GM12878 (cell line): ENCODE measurements around the gene MMP7. TPM values are rescaled to one million over a fixed set of nuclear protein-coding genes. Genes with fewer than 3 reads are reported as not detected.
A peak's percentile ranks its signal among the peaks of the same experiment; 100 is the strongest.

Experiments
- ATAC-seq: fragments of 200-7000 bp; cut with Tn5 transposase; 3 replicates; pipeline ENCODE4 v1.9.1; 2020; ENCODE audit warnings: mild to moderate bottlenecking, moderate library complexity
- BruUV-seq: library from RNA; stranded (reverse); fragments of 400-500 nt; replicated peaks from 2 replicates; lab custom pipeline; 2021; lab: Mats Ljungman, UMichigan
- CTCF ChIA-PET: fragments of 300-600 bp; sonication (Branson Sonifier 250); formaldehyde crosslinking; extraction: SDS; loops from one replicate; lab custom pipeline; 2021; ENCODE audit warnings: inconsistent platforms; lab: Yijun Ruan, JAX
- POLR2A ChIA-PET: fragments of 350-600 bp; formaldehyde crosslinking; extraction: SDS; loops from one replicate; lab custom pipeline; 2021; ENCODE audit warnings: inconsistent platforms; lab: Charles Lee
- RAD21 ChIA-PET: fragments of 300-600 bp; sonication (Branson Sonifier 250); formaldehyde crosslinking; loops from one replicate; lab custom pipeline; 2023; ENCODE audit warnings: antibody characterized with exemption; ENCODE audit not compliant: unreplicated experiment; lab: Charles Lee
- SMC1A ChIA-PET: fragments of 300-600 bp; sonication (Branson Sonifier 250); formaldehyde crosslinking; loops from one replicate; lab custom pipeline; 2023; ENCODE audit not compliant: unreplicated experiment, uncharacterized antibody; lab: Charles Lee
- DNase-seq: peaks from one replicate; pipeline ENCODE4 v3.0.0-alpha.2; 2011; ENCODE audit warnings: low read depth, low spot score
- FAIRE-seq: peaks from 3 replicates; lab custom pipeline; 2011; peaks lifted over from hg19 to GRCh38; lab: Jason Lieb, UNC
- H2AFZ ChIP-seq: 2 replicates; pipeline ENCODE4 v1.6.0; 2011; ENCODE audit warnings: low read depth, low read length, control low read depth; ENCODE audit not compliant: control insufficient read depth
- H3K27ac ChIP-seq: 2 replicates; pipeline ENCODE4 v1.5.1; 2011; ENCODE audit warnings: control low read depth; ENCODE audit not compliant: control insufficient read depth, insufficient read depth
- H3K27me3 ChIP-seq, 2 experiments: replicated peaks in 1 of 2; 2 replicates each; pipeline versions ENCODE4 v1.6.0 to v1.6.1; 2011; ENCODE audit warnings: low read length in 1 of 2; ENCODE audit not compliant: control insufficient read depth in 2 of 2, insufficient read depth in 2 of 2
- H3K36me3 ChIP-seq, 2 experiments: 2 replicates each; pipeline ENCODE4 v1.5.1; 2011; ENCODE audit warnings: low read length in 1 of 2; ENCODE audit not compliant: control insufficient read depth in 2 of 2, insufficient read depth in 2 of 2
- H3K4me1 ChIP-seq: 2 replicates; pipeline ENCODE4 v1.6.1; 2011; ENCODE audit warnings: mild to moderate bottlenecking, low read length, moderate library complexity, mixed read lengths; ENCODE audit not compliant: control insufficient read depth, insufficient read depth
- H3K4me2 ChIP-seq: 2 replicates; pipeline ENCODE4 v1.6.0; 2011; ENCODE audit warnings: control low read depth; ENCODE audit not compliant: control insufficient read depth, insufficient read depth
- H3K4me3 ChIP-seq: fragments of 200-600 bp; sonication (generic); 2 replicates; pipeline ENCODE4 v1.5.1; 2016
- H3K79me2 ChIP-seq: 2 replicates; pipeline ENCODE4 v1.6.0; 2011; ENCODE audit warnings: low read length; ENCODE audit not compliant: control insufficient read depth, insufficient read depth
- H3K9ac ChIP-seq: 2 replicates; pipeline ENCODE4 v1.8.0; 2011; ENCODE audit warnings: low read length, control low read depth, mixed read lengths; ENCODE audit not compliant: control insufficient read depth, insufficient read depth
- H3K9me3 ChIP-seq: replicated peaks from 3 replicates; pipeline ENCODE4 v1.5.1; 2011; ENCODE audit warnings: mild to moderate bottlenecking, low read length; ENCODE audit not compliant: control insufficient read depth, insufficient read depth
- H4K20me1 ChIP-seq: 2 replicates; pipeline ENCODE4 v1.6.0; 2011; ENCODE audit not compliant: control insufficient read depth, insufficient read depth
- ASH2L ChIP-seq: fragments of 300-600, 200-600 bp; sonication (generic); IDR thresholded peaks from 2 replicates; pipeline ENCODE4 v1.6.1; 2017; ENCODE audit warnings: low read depth, mild to moderate bottlenecking, borderline replicate concordance
- E2F4 ChIP-seq: IDR thresholded peaks from 2 replicates; pipeline ENCODE4 v1.6.1; 2012; ENCODE audit warnings: low read depth, low read length, improper control_type of control experiment
- JUNB ChIP-seq: IDR thresholded peaks from 2 replicates; pipeline ENCODE4 v1.6.1; 2016; ENCODE audit warnings: antibody characterized with exemption, mild to moderate bottlenecking
- KDM1A ChIP-seq: fragments of 200-600 bp; sonication (generic); IDR thresholded peaks from 2 replicates; pipeline ENCODE4 v1.6.1; 2016; ENCODE audit warnings: borderline replicate concordance
- KLF5 ChIP-seq: fragments of 450-650 bp; IDR thresholded peaks from 2 replicates; pipeline ENCODE4 v1.6.1; 2014; ENCODE audit warnings: mild to moderate bottlenecking; ENCODE audit not compliant: partially characterized antibody
- NFXL1 ChIP-seq: fragments of 450-650 bp; IDR thresholded peaks from 2 replicates; pipeline ENCODE4 v1.6.1; 2017; ENCODE audit warnings: antibody characterized with exemption, mild to moderate bottlenecking, borderline replicate concordance
- NFYB ChIP-seq: IDR thresholded peaks from 2 replicates; pipeline ENCODE4 v1.6.1; 2011; ENCODE audit warnings: low read depth, mild to moderate bottlenecking, low read length, improper control_type of control experiment, moderate library complexity; ENCODE audit not compliant: insufficient read depth
- PML ChIP-seq: IDR thresholded peaks from 2 replicates; pipeline ENCODE4 v1.6.1; 2012; ENCODE audit warnings: low read length, inconsistent platforms
- RAD21 ChIP-seq: IDR thresholded peaks from 2 replicates; pipeline ENCODE4 v1.6.1; 2011; ENCODE audit warnings: mild to moderate bottlenecking, low read depth, low read length, moderate library complexity; ENCODE audit not compliant: insufficient read depth
- RFX5 ChIP-seq: IDR thresholded peaks from 2 replicates; pipeline ENCODE4 v1.6.1; 2011; ENCODE audit warnings: low read depth, low read length, improper control_type of control experiment
- SREBF2 ChIP-seq: IDR thresholded peaks from 2 replicates; pipeline ENCODE4 v1.6.1; 2012; ENCODE audit warnings: mild to moderate bottlenecking, low read length
- STAT1 ChIP-seq: fragments of 450-650 bp; conservative IDR thresholded peaks from 2 replicates; pipeline ENCODE4 v1.6.1; 2014; ENCODE audit warnings: antibody characterized with exemption, mild to moderate bottlenecking
- STAT3 ChIP-seq: IDR thresholded peaks from 2 replicates; pipeline ENCODE4 v1.6.1; 2011; ENCODE audit warnings: low read depth, low read length, improper control_type of control experiment
- WGBS: methylation state at CpG from one replicate; pipeline ENCODE4 v1.1.6; 2016; ENCODE audit warnings: low lambda C conversion rate; ENCODE audit not compliant: insufficient replicate concordance, insufficient coverage; ENCODE audit errors: missing lambda C conversion rate; 5-methylcytosine and 5-hydroxymethylcytosine counted together
- in situ Hi-C: fragments of 300-500 bp; cut with MboI; formaldehyde crosslinking; loops from 9 replicates; pipeline ENCODE4 v1.14.3; 2018; ENCODE audit warnings: mixed read lengths
- intact Hi-C: fragments of 100-400 bp; cut with micrococcal nuclease; formaldehyde crosslinking; loops from one replicate; pipeline ENCODE4 v1.14.2; 2022; ENCODE audit not compliant: unreplicated experiment
- polyA plus RNA-seq, 11 experiments: library from polyadenylated mRNA; depleted of rRNA in 4 of 11; unstranded in 6 of 11; stranded (reverse) in 5 of 11; fragments of >200 nt; fragmentation: Nextera tagmentation in 4 of 11; fragmentation: Illumina TruSeq in 1 of 11; extraction: Ambion mirVana in 4 of 11; extraction: Trizol in 1 of 11; gene quantifications; 1 replicate in 1 of 11; 2 replicates in 10 of 11; pipeline versions ENCODE4 v1.2.1 to v1.2.3, GENCODE V29; 2011 to 2016; ENCODE audit warnings: inconsistent platforms in 2 of 11, missing spikeins in 2 of 11, low read depth in 1 of 11
- total RNA-seq, 4 experiments: library from RNA; depleted of rRNA in 3 of 4; stranded (reverse); fragments of >200 nt in 3 of 4; fragmentation: Illumina TruSeq in 1 of 4; extraction: Trizol in 1 of 4; gene quantifications; 2 replicates each; pipeline versions ENCODE4 v1.2.1 to v1.2.3, GENCODE V29; 2013 to 2021
- TF ChIP-seq, protein P1 (sequence below): fragments of 450-650 bp; IDR thresholded peaks from 2 replicates; pipeline ENCODE4 v1.6.1; 2017; ENCODE audit warnings: mild to moderate bottlenecking, moderate library complexity

The MMP7 gene
- total and polyA plus RNA-seq, 10 of the 15 experiments (the other 5 are each of a cell fraction or from before 2014, with no cell fraction given), result 0.63 to 18.0 (median 1.1) TPM

- H3K9me3 ChIP-seq, result no peaks in the 10 kb centered on the region
- H3K4me1 ChIP-seq, result peaks cover 22% of the 10 kb centered on the region
- H3K27me3 ChIP-seq, result no peaks in the 10 kb centered on the region
- 100% methylated on average over 1 of the region's 1 CpG for WGBS
- TF ChIP-seq PML, result no peak
- no peak for TF ChIP-seq KLF5
- TF ChIP-seq SREBF2, result no peak
- TF ChIP-seq, protein P1, sequence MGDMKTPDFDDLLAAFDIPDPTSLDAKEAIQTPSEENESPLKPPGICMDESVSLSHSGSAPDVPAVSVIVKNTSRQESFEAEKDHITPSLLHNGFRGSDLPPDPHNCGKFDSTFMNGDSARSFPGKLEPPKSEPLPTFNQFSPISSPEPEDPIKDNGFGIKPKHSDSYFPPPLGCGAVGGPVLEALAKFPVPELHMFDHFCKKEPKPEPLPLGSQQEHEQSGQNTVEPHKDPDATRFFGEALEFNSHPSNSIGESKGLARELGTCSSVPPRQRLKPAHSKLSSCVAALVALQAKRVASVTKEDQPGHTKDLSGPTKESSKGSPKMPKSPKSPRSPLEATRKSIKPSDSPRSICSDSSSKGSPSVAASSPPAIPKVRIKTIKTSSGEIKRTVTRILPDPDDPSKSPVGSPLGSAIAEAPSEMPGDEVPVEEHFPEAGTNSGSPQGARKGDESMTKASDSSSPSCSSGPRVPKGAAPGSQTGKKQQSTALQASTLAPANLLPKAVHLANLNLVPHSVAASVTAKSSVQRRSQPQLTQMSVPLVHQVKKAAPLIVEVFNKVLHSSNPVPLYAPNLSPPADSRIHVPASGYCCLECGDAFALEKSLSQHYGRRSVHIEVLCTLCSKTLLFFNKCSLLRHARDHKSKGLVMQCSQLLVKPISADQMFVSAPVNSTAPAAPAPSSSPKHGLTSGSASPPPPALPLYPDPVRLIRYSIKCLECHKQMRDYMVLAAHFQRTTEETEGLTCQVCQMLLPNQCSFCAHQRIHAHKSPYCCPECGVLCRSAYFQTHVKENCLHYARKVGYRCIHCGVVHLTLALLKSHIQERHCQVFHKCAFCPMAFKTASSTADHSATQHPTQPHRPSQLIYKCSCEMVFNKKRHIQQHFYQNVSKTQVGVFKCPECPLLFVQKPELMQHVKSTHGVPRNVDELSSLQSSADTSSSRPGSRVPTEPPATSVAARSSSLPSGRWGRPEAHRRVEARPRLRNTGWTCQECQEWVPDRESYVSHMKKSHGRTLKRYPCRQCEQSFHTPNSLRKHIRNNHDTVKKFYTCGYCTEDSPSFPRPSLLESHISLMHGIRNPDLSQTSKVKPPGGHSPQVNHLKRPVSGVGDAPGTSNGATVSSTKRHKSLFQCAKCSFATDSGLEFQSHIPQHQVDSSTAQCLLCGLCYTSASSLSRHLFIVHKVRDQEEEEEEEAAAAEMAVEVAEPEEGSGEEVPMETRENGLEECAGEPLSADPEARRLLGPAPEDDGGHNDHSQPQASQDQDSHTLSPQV, result no peak
- no peak for TF ChIP-seq RFX5
- TF ChIP-seq ASH2L, result no peak
- TF ChIP-seq JUNB, result no peak
- no peak for TF ChIP-seq NFYB
- TF ChIP-seq STAT3, result no peak
- no peak for TF ChIP-seq KDM1A
- TF ChIP-seq RAD21, result no peak
- no peak for TF ChIP-seq NFXL1
- no peak for TF ChIP-seq STAT1
- TF ChIP-seq E2F4, result no peak
- H3K9ac ChIP-seq, result no peak overlapping the region
- no peaks in the 10 kb centered on the region for H3K36me3 ChIP-seq
- FAIRE-seq, result no peak
- ChIA-PET RAD21 (interaction anchor here (0.7 to 3.2 kb wide), 18 partner anchors 9 to 191 kb away, joined by 3 to 19 read pairs (median 5); no protein-coding TSS in a partner anchor), POLR2A (interaction anchor here (0.5 to 1.6 kb wide), 12 partner anchors 9 to 1497 kb away, joined by 3 to 9 read pairs (median 3); partner anchors contain the start of gene TMEM123), SMC1A (interaction anchor here (0.7 to 3.8 kb wide), 33 partner anchors 9 to 182 kb away, joined by 3 to 20 read pairs (median 5); no protein-coding TSS in a partner anchor), CTCF (interaction anchor here (0.7 to 5.9 kb wide), 20 partner anchors 9 to 208 kb away, joined by 3 to 34 read pairs (median 6); no protein-coding TSS in a partner anchor)
- no peaks in the 10 kb centered on the region for H4K20me1 ChIP-seq
- no peak overlapping the region for H3K27ac ChIP-seq
- no TSS peak for BruUV-seq
- no peak overlapping the region for H3K4me3 ChIP-seq
- peak; percentile 13 for ATAC-seq
- H3K79me2 ChIP-seq, result no peaks in the 10 kb centered on the region
- H3K4me2 ChIP-seq, result no peak overlapping the region
- DNase-seq, result no peak
- in situ Hi-C loops, result loop anchor here (25.0 kb wide), 1 partner anchor 89 kb away; no protein-coding TSS in a partner anchor
- no peak overlapping the region for H2AFZ ChIP-seq
- intact Hi-C loops, result no loop called here
Measured at GRCh38 chr11:102476069-102476468, 54.5 kb downstream of the MMP7 start.
